SH-SY5Y (cell line): Measurements from ENCODE around the gene HDAC9.

Experiments
- GATA2 ChIP-seq: IDR thresholded peaks from 2 replicates; pipeline ENCODE4 v1.6.1; 2011; ENCODE audit warnings: mild to moderate bottlenecking, low read depth, low read length
- GATA3 ChIP-seq: IDR thresholded peaks from 2 replicates; pipeline ENCODE4 v1.6.1; 2011; ENCODE audit warnings: low read depth, mild to moderate bottlenecking, low read length, moderate library complexity

GRCh38 chr7:18508443-18509427, 13.2 kb downstream of the HDAC9 start:
- TF ChIP-seq GATA2, result no peak
- no peak for TF ChIP-seq GATA3
